Lower leg skin (tissue), 3 donors: ENCODE measurements around the gene INPP4B.

Source experiments
- POLR2A ChIP-seq, 2 donors: fragments of 450-650 bp; IDR thresholded peaks; one replicate each; pipeline ENCODE4 v1.6.1; 2016 to 2017; ENCODE audit warnings: antibody characterized with exemption in 2 of 2, mild to moderate bottlenecking in 1 of 2, moderate library complexity in 1 of 2
- TF ChIP-seq, protein P1 (sequence below), 3 donors: fragments of 450-650 bp; IDR thresholded peaks; one replicate each; pipeline ENCODE4 v1.5.1; 2016; ENCODE audit warnings: antibody characterized with exemption in 3 of 3, mild to moderate bottlenecking in 3 of 3, moderate library complexity in 2 of 3

DNA sequence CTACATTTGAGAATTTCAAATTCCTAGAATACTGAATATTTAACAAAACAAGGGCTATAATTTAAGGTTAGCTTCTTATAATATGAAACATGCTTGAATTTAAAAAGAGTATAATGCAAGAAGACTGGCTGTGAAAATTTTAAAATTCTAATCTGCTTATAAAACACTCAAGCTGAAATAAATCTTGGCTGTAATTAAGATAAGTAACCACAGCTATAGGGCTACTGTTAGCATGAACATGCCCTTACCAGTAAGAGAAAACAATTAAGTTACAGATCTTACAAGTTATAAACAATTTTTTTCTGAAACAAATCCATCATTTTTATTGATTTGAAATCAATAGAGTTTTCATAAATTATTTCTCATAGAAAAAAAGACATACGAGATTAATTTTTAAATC lies 148.2 kb downstream of the INPP4B start:
- TF ChIP-seq POLR2A (IDR thresholded peaks at IDR 0.05): no peak
- TF ChIP-seq, protein P1, sequence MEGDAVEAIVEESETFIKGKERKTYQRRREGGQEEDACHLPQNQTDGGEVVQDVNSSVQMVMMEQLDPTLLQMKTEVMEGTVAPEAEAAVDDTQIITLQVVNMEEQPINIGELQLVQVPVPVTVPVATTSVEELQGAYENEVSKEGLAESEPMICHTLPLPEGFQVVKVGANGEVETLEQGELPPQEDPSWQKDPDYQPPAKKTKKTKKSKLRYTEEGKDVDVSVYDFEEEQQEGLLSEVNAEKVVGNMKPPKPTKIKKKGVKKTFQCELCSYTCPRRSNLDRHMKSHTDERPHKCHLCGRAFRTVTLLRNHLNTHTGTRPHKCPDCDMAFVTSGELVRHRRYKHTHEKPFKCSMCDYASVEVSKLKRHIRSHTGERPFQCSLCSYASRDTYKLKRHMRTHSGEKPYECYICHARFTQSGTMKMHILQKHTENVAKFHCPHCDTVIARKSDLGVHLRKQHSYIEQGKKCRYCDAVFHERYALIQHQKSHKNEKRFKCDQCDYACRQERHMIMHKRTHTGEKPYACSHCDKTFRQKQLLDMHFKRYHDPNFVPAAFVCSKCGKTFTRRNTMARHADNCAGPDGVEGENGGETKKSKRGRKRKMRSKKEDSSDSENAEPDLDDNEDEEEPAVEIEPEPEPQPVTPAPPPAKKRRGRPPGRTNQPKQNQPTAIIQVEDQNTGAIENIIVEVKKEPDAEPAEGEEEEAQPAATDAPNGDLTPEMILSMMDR (IDR thresholded peaks at IDR 0.05): no peak
